H1 (cell line): ENCODE results near the gene MIEF2. TPM values are rescaled to one million over a fixed set of nuclear protein-coding genes. Genes with fewer than 3 reads are reported as not detected.
A peak's percentile ranks its signal among the peaks of the same experiment; 100 is the strongest.

Source experiments
- CTCF ChIA-PET: fragments of 300-600 bp; sonication (Branson Sonifier 250); formaldehyde crosslinking; loops from one replicate; lab custom pipeline; 2021; ENCODE audit not compliant: partially characterized antibody; lab: Charles Lee
- POLR2A ChIA-PET: fragments of 300-600 bp; sonication (Branson Sonifier 250); formaldehyde crosslinking; loops from one replicate; lab custom pipeline; 2021; ENCODE audit warnings: inconsistent platforms; ENCODE audit not compliant: partially characterized antibody; lab: Charles Lee
- DNase-seq, 2 experiments: peaks; one replicate each; pipeline versions ENCODE4 v3.0.0 to v3.0.0-alpha.2; 2010 to 2022; ENCODE audit warnings: low spot score in 2 of 2, low read depth in 1 of 2, mixed read lengths in 1 of 2
- FAIRE-seq: peaks from 2 replicates; lab custom pipeline; 2011; peaks lifted over from hg19 to GRCh38; lab: Jason Lieb, UNC
- H2AFZ ChIP-seq: 2 replicates; pipeline ENCODE4 v1.8.1; 2012; ENCODE audit warnings: low read length, inconsistent platforms
- H2AK5ac ChIP-seq: 2 replicates; pipeline ENCODE4 v1.6.1; 2013; ENCODE audit warnings: low read depth, low read length
- H2BK120ac ChIP-seq: replicated peaks from 2 replicates; pipeline ENCODE3; 2013; ENCODE audit warnings: low read depth, low read length, inconsistent platforms
- H2BK12ac ChIP-seq: 2 replicates; pipeline ENCODE4 v1.6.1; 2013; ENCODE audit warnings: low read depth, low read length
- H2BK15ac ChIP-seq: 2 replicates; pipeline ENCODE4 v1.6.1; 2013; ENCODE audit warnings: low read length
- H2BK20ac ChIP-seq: 2 replicates; pipeline ENCODE4 v1.6.1; 2013; ENCODE audit warnings: low read length
- H2BK5ac ChIP-seq: 2 replicates; pipeline ENCODE4 v1.6.1; 2013; ENCODE audit warnings: low read depth, low read length
- H3K14ac ChIP-seq: 2 replicates; pipeline ENCODE4 v1.6.1; 2013; ENCODE audit warnings: inconsistent platforms; ENCODE audit not compliant: insufficient read length
- H3K18ac ChIP-seq: 2 replicates; pipeline ENCODE4 v1.6.1; 2013; ENCODE audit warnings: low read length; ENCODE audit errors: extremely low read depth
- H3K23ac ChIP-seq: 2 replicates; pipeline ENCODE4 v1.6.1; 2013; ENCODE audit warnings: inconsistent platforms; ENCODE audit not compliant: insufficient read length
- H3K23me2 ChIP-seq: 2 replicates; pipeline ENCODE4 v1.6.1; 2013; ENCODE audit warnings: low read depth, low read length
- H3K27ac ChIP-seq: 2 replicates; pipeline ENCODE4 v1.6.1; 2011; ENCODE audit warnings: low read depth, low read length, inconsistent platforms
- H3K27me3 ChIP-seq, 4 experiments: replicated peaks in 1 of 4; 1 replicate in 1 of 4; 2 replicates in 3 of 4; pipeline versions ENCODE4 v1.6.1 to v1.8.1; 2011 to 2013; ENCODE audit warnings: low read length in 3 of 4, mild to moderate bottlenecking in 3 of 4, inconsistent platforms in 2 of 4, mixed read lengths in 2 of 4, moderate library complexity in 1 of 4; ENCODE audit not compliant: control insufficient read depth in 3 of 4, insufficient read depth in 3 of 4; ENCODE audit errors: extremely low read depth in 1 of 4
- H3K36me3 ChIP-seq, 4 experiments: 2 replicates each; pipeline versions ENCODE4 v1.6.1 to v1.8.1; 2011 to 2013; ENCODE audit warnings: mild to moderate bottlenecking in 4 of 4, low read length in 3 of 4, moderate library complexity in 2 of 4, control low read depth in 1 of 4, inconsistent platforms in 1 of 4; ENCODE audit not compliant: insufficient read depth in 4 of 4, control insufficient read depth in 2 of 4
- H3K4ac ChIP-seq: replicated peaks from 2 replicates; pipeline ENCODE3; 2013; ENCODE audit warnings: low read length, low read depth, mixed read lengths, inconsistent platforms; ENCODE audit not compliant: insufficient read length
- H3K4me1 ChIP-seq, 4 experiments: replicated peaks in 1 of 4; 1 replicate in 1 of 4; 2 replicates in 3 of 4; pipeline versions ENCODE4 v1.6.1 to v1.8.1; 2011 to 2013; ENCODE audit warnings: low read length in 3 of 4, inconsistent platforms in 2 of 4, mixed read lengths in 1 of 4; ENCODE audit not compliant: insufficient read depth in 4 of 4, control insufficient read depth in 3 of 4
- H3K4me2 ChIP-seq, 2 experiments: 2 replicates each; pipeline versions ENCODE4 v1.6.1 to v1.8.1; 2011 to 2013; ENCODE audit warnings: low read depth in 2 of 2, low read length in 2 of 2, control low read depth in 1 of 2, inconsistent platforms in 1 of 2, mild to moderate bottlenecking in 1 of 2; ENCODE audit not compliant: insufficient read depth in 1 of 2
- H3K4me3 ChIP-seq, 4 experiments: fragments of 200-600, 300-600 bp in 1 of 4; sonication (generic), shearing (Covaris generic), sonication (Bioruptor Twin) in 1 of 4; 2 replicates each; pipeline versions ENCODE4 v1.5.1 to v1.8.1; 2011 to 2016; ENCODE audit warnings: low read length in 4 of 4, low read depth in 3 of 4, control low read depth in 2 of 4, inconsistent platforms in 2 of 4, mild to moderate bottlenecking in 2 of 4, mixed read lengths in 1 of 4, moderate library complexity in 1 of 4; ENCODE audit not compliant: insufficient read depth in 2 of 4; ENCODE audit errors: extremely low read depth in 1 of 4
- H3K56ac ChIP-seq: replicated peaks from 2 replicates; pipeline ENCODE3; 2013; ENCODE audit warnings: low read depth, mild to moderate bottlenecking, mixed read lengths, low read length, inconsistent platforms; ENCODE audit not compliant: insufficient read length
- H3K79me1 ChIP-seq: 2 replicates; pipeline ENCODE4 v1.6.1; 2013; ENCODE audit warnings: low read depth, low read length, control low read depth
- H3K79me2 ChIP-seq, 2 experiments: 2 replicates each; pipeline versions ENCODE4 v1.6.1 to v1.8.1; 2012 to 2013; ENCODE audit warnings: low read length in 2 of 2, mild to moderate bottlenecking in 2 of 2, inconsistent platforms in 1 of 2; ENCODE audit not compliant: insufficient read depth in 2 of 2, control insufficient read depth in 1 of 2
- H3K9ac ChIP-seq, 4 experiments: replicated peaks in 1 of 4; 1 replicate in 1 of 4; 2 replicates in 3 of 4; pipeline versions ENCODE4 v1.6.1 to v1.8.1; 2011 to 2013; ENCODE audit warnings: low read depth in 3 of 4, low read length in 3 of 4, control low read depth in 2 of 4, mild to moderate bottlenecking in 2 of 4, moderate library complexity in 2 of 4, inconsistent platforms in 1 of 4; ENCODE audit errors: extremely low read depth in 1 of 4
- H3K9me3 ChIP-seq, 2 experiments: 2 replicates each; pipeline versions ENCODE4 v1.6.1 to v1.8.1; 2012 to 2013; ENCODE audit warnings: mild to moderate bottlenecking in 2 of 2, moderate library complexity in 2 of 2, control low read depth in 1 of 2, inconsistent platforms in 1 of 2, low read depth in 1 of 2, low read length in 1 of 2, mixed read lengths in 1 of 2; ENCODE audit not compliant: insufficient read depth in 2 of 2
- H4K20me1 ChIP-seq, 2 experiments: replicated peaks in 1 of 2; 2 replicates each; pipeline versions ENCODE3 to v1.8.1; 2011 to 2013; ENCODE audit warnings: inconsistent platforms in 2 of 2, low read length in 2 of 2, mild to moderate bottlenecking in 1 of 2; ENCODE audit not compliant: insufficient read depth in 2 of 2, control insufficient read depth in 1 of 2
- H4K5ac ChIP-seq: 2 replicates; pipeline ENCODE4 v1.6.1; 2013; ENCODE audit warnings: low read length, low read depth, mixed read lengths, inconsistent platforms; ENCODE audit not compliant: insufficient read length
- H4K8ac ChIP-seq: 2 replicates; pipeline ENCODE4 v1.8.0; 2013; ENCODE audit warnings: mild to moderate bottlenecking, moderate library complexity, low read length, inconsistent platforms; ENCODE audit not compliant: insufficient read depth; ENCODE audit errors: extremely low read depth
- H4K91ac ChIP-seq: replicated peaks from 2 replicates; pipeline ENCODE3; 2013; ENCODE audit warnings: low read length, mixed read lengths, inconsistent platforms; ENCODE audit not compliant: insufficient read length
- CBX8 ChIP-seq: fragments of 300-800, 300-1000 bp; sonication (generic); IDR thresholded peaks from 2 replicates; pipeline ENCODE4 v1.7.1; 2016; ENCODE audit warnings: low read depth, low read length, borderline replicate concordance
- EZH2 ChIP-seq: fragments of 200-600 bp; sonication (generic); IDR thresholded peaks from 2 replicates; pipeline ENCODE4 v1.7.1; 2012; ENCODE audit warnings: low read depth, mild to moderate bottlenecking, moderate library complexity, low read length, inconsistent platforms; ENCODE audit not compliant: severe bottlenecking
- NANOG ChIP-seq: IDR thresholded peaks from 2 replicates; pipeline ENCODE4 v1.6.1; 2011; ENCODE audit warnings: low read length, low read depth, mild to moderate bottlenecking, inconsistent platforms; ENCODE audit not compliant: insufficient read depth, poor library complexity, severe bottlenecking
- NRF1 ChIP-seq: IDR thresholded peaks from 2 replicates; pipeline ENCODE4 v1.6.1; 2011; ENCODE audit warnings: mild to moderate bottlenecking, low read depth, low read length, improper control_type of control experiment
- POLR2AphosphoS5 ChIP-seq: IDR thresholded peaks from 2 replicates; pipeline ENCODE4 v1.6.1; 2011; ENCODE audit warnings: low read depth, low read length
- RAD21 ChIP-seq, 2 experiments: IDR thresholded peaks in 1 of 2; conservative IDR thresholded peaks in 1 of 2; 2 replicates each; pipeline ENCODE4 v1.6.1; 2011; ENCODE audit warnings: low read depth in 2 of 2, low read length in 2 of 2, improper control_type of control experiment in 1 of 2, inconsistent platforms in 1 of 2, mild to moderate bottlenecking in 1 of 2, moderate library complexity in 1 of 2
- RNF2 ChIP-seq: fragments of 200-900, 300-1000 bp; sonication (generic); IDR thresholded peaks from 2 replicates; pipeline ENCODE4 v1.7.1; 2016; ENCODE audit warnings: borderline replicate concordance, low read depth, mild to moderate bottlenecking, antibody characterized with exemption, low read length; ENCODE audit not compliant: poor library complexity, severe bottlenecking; ENCODE audit errors: missing control alignments
- SP4 ChIP-seq: IDR thresholded peaks from 2 replicates; pipeline ENCODE4 v1.6.1; 2012; ENCODE audit warnings: low read length, inconsistent platforms
- WGBS, 2 experiments: shearing (Covaris generic) in 1 of 2; methylation state at CpG; one replicate each; pipeline versions ENCODE4 v1.1.6 to v1.1.7; 2013 to 2015; ENCODE audit warnings: low lambda C conversion rate in 2 of 2, mixed read lengths in 2 of 2, inconsistent platforms in 1 of 2, low coverage in 1 of 2, missing lambda C conversion rate in 1 of 2; ENCODE audit not compliant: insufficient replicate concordance in 2 of 2, insufficient coverage in 1 of 2, insufficient read length in 1 of 2; ENCODE audit errors: extremely low coverage in 1 of 2, missing lambda C conversion rate in 1 of 2; 5-methylcytosine and 5-hydroxymethylcytosine counted together
- polyA plus RNA-seq, 7 experiments: library from polyadenylated mRNA; depleted of rRNA in 3 of 7; stranded (reverse) in 5 of 7; unstranded in 2 of 7; fragments of >200 nt in 5 of 7; fragments of 200-250 nt in 2 of 7; gene quantifications; 1 replicate in 5 of 7; 2 replicates in 1 of 7; 4 replicates in 1 of 7; pipeline versions ENCODE4 v1.2.1 to v1.2.3, GENCODE V29; 2011 to 2013; ENCODE audit warnings: missing spikeins in 2 of 7, mixed read lengths in 2 of 7
- total RNA-seq: library from RNA; stranded (reverse); fragmentation: NEBNext Ultra II Directional; extraction: Animal tissue kit (Norgen Biotek cat#: 25700); gene quantifications from 2 replicates; pipeline ENCODE4 v1.2.1, GENCODE V29; 2021
- TF ChIP-seq, protein P1 (sequence below): IDR thresholded peaks from 2 replicates; pipeline ENCODE4 v1.6.1; 2011; ENCODE audit warnings: low read length, improper control_type of control experiment

The MIEF2 gene
- total and polyA plus RNA-seq, 2 of the 8 experiments (the other 6 are each of a cell fraction or from before 2014, with no cell fraction given), result 9.9 to 24.9 TPM

DNA sequence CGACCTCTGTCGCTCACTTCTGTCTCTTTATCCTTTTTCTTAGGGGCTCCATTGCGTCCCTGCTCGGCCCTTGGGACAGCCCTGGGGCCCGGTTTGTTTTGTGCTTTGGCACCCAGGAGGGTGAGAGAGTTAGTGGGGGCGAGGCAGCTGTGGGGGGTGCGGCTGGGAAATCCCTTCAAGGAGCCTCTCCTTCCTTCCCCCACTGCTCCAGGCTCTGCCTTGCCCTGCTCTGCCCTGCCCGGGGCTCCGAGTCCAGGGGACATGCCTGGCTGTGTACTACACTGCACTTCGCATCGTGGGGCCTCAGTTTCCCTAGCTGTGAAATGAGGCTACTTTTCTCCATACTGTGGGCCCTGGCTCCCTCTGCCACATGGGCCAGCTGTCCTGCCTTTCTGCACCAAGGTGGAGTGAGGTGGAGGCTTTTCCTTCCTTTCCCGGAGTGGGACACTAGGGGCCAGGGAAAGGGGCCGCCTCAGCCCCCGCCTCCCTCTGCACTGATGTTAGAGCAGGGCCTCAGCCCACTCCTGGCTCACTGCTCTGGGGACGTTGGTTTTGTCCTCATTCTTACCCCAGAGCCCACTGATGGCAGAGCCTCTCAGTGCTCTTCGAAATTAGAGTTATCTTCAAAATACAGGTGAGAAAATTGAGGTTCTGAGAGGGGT, 34.0 kb upstream of the MIEF2 start:
- H4K8ac ChIP-seq, result 0 out of 2 replicates have a peak overlapping the region, but pooled peaks have one; percentile 51
- peaks cover 0 to 18% (median 12%) of the 10 kb centered on the region in 4 experiments; a peak in 6 of 7 replicates for H3K4me1 ChIP-seq
- DNase-seq, result no peak
- H2BK15ac ChIP-seq, result no peak overlapping the region
- FAIRE-seq, result no peak
- no peak overlapping the region for H2BK20ac ChIP-seq
- H3K14ac ChIP-seq, result peak overlapping the region; percentile 40
- H3K4me3 ChIP-seq, result peak overlapping the region; percentile 83 to 98 (median 87)
- H2BK12ac ChIP-seq, result peak overlapping the region; percentile 60; the same call in 1 of the 2 replicates
- no peaks in the 10 kb centered on the region for H3K36me3 ChIP-seq
- H2AK5ac ChIP-seq, result 0 out of 2 replicates have a peak overlapping the region, but pooled peaks have one; percentile 75
- no peak overlapping the region for H2BK120ac ChIP-seq
- no peak overlapping the region for H3K27ac ChIP-seq
- H4K5ac ChIP-seq, result peak overlapping the region; percentile 3
- peaks cover 15 to 25% of the 10 kb centered on the region in 2 experiments for H4K20me1 ChIP-seq
- POLR2A ChIA-PET, result interaction anchor here (0.6 to 2.8 kb wide), 7 partner anchors 10 to 770 kb away, joined by 3 to 22 read pairs (median 4); partner anchors contain the start of gene ALKBH5
- peak overlapping the region in 3 of 4 experiments; percentile 56 to 87 (median 71); a peak in 6 of 7 replicates for H3K9ac ChIP-seq
- H3K56ac ChIP-seq, result no peak overlapping the region
- peaks cover 13% of the 10 kb centered on the region for H3K23me2 ChIP-seq
- peak overlapping the region; percentile 92 for H3K4ac ChIP-seq
- no peak overlapping the region for H4K91ac ChIP-seq
- H3K23ac ChIP-seq, result peak overlapping the region; percentile 3
- H2BK5ac ChIP-seq, result no peak overlapping the region
- H3K79me2 ChIP-seq, result peaks cover 8 to 56% of the 10 kb centered on the region in 2 experiments
- no peaks in the 10 kb centered on the region for H3K9me3 ChIP-seq
- H3K27me3 ChIP-seq, result no peaks in the 10 kb centered on the region
- peak overlapping the region; percentile 84 to 95 for H3K4me2 ChIP-seq
- peaks cover 41% of the 10 kb centered on the region for H3K79me1 ChIP-seq
- no peak overlapping the region for H2AFZ ChIP-seq
- WGBS, 2 experiments, result 42% methylated on average over 13 of the region's 16 CpGs; no CpG with 5 or more reads in 1 of the 2 experiments
- CTCF ChIA-PET, result interaction anchor here (1.5 to 8.4 kb wide), 4 partner anchors 10 to 48 kb away, joined by 4 to 76 read pairs (median 8); no protein-coding TSS in a partner anchor
- no peak overlapping the region; the same call in 1 of the 2 replicates for H3K18ac ChIP-seq
- no peak for TF ChIP-seq NRF1
- no peak for TF ChIP-seq POLR2AphosphoS5
- no peak for TF ChIP-seq RAD21 (IDR thresholded peaks at IDR 0.05 in 1 of 2, conservative IDR thresholded peaks at IDR 0.05 in 1 of 2; ENCODE audit: low read depth in 2 of 2, low read length in 2 of 2)
- TF ChIP-seq SP4, result no peak
- TF ChIP-seq RNF2, result no peak
- TF ChIP-seq, protein P1, sequence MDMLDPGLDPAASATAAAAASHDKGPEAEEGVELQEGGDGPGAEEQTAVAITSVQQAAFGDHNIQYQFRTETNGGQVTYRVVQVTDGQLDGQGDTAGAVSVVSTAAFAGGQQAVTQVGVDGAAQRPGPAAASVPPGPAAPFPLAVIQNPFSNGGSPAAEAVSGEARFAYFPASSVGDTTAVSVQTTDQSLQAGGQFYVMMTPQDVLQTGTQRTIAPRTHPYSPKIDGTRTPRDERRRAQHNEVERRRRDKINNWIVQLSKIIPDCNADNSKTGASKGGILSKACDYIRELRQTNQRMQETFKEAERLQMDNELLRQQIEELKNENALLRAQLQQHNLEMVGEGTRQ, result no peak
- TF ChIP-seq NANOG, result no peak
- no peak for TF ChIP-seq CBX8
- TF ChIP-seq EZH2, result no peak
